ENCODE results near the gene CBX1. TPM values are rescaled to one million over a fixed set of nuclear protein-coding genes. Genes with fewer than 3 reads are reported as not detected.

The CBX1 gene
- total and polyA plus RNA-seq, 8 donors, result 7.9 to 24.1 (median 12.0) TPM

- no peaks in the 10 kb centered on the region for H3K9me3 ChIP-seq
- H3K27ac ChIP-seq, result no peak overlapping the region
- no peaks in the 10 kb centered on the region for H3K27me3 ChIP-seq
- TF ChIP-seq CTCF (IDR thresholded peaks at IDR 0.05), result no peak
- DNase-seq (no peak), ATAC-seq (no peak), FAIRE-seq (no peak)
- peaks cover 0 to 44% (median 33%) of the 10 kb centered on the region in 3 donors for H3K36me3 ChIP-seq
- 95 to 96% methylated on average over 31 to 32 of the region's 32 CpGs for WGBS, 2 donors
- intact Hi-C loops (cut with DNase I), result no loop called here
- no peak overlapping the region for H3K4me3 ChIP-seq
- peaks cover 0 to 6% (median 0%) of the 10 kb centered on the region in 3 donors for H3K4me1 ChIP-seq
These were observed 42.1 kb downstream of the CBX1 start for GRCh38 chr17:48059125-48059668.

GRCh38 chr17:48058393-48059124 lies 42.7 kb downstream of the CBX1 start:
- peaks cover 0 to 44% (median 33%) of the 10 kb centered on the region in 3 donors for H3K36me3 ChIP-seq
- FAIRE-seq, result no peak
- H3K27me3 ChIP-seq, result no peaks in the 10 kb centered on the region
- no peak for TF ChIP-seq CTCF (IDR thresholded peaks at IDR 0.05)
- 79 to 83% methylated on average over 11 of the region's 11 CpGs for WGBS, 2 donors
- intact Hi-C loops (cut with DNase I), result no loop called here
- H3K4me1 ChIP-seq, result peaks cover 0 to 13% (median 6%) of the 10 kb centered on the region in 3 donors
- H3K27ac ChIP-seq, result no peak overlapping the region
- no peak overlapping the region for H3K4me3 ChIP-seq
- no peak for ATAC-seq
- H3K9me3 ChIP-seq, result no peaks in the 10 kb centered on the region
- DNase-seq, result no peak

- WGBS, 2 donors, result 57 to 78% methylated on average over 4 of the region's 4 CpGs
- Histone ChIP-seq H3K27me3 (no peaks in the 10 kb centered on the region), H3K36me3 (peaks cover 0 to 44% (median 33%) of the 10 kb centered on the region in 3 donors), H3K4me1 (peaks cover 9 to 22% (median 15%) of the 10 kb centered on the region in 3 donors), H3K4me3 (no peak overlapping the region), H3K27ac (no peak overlapping the region), H3K9me3 (no peaks in the 10 kb centered on the region)
- FAIRE-seq, result no peak
- intact Hi-C loops (cut with DNase I), result no loop called here
- TF ChIP-seq CTCF (IDR thresholded peaks at IDR 0.05), result no peak
- no peak for ATAC-seq
- no peak for DNase-seq
These were observed 43.7 kb downstream of the CBX1 start for GRCh38 chr17:48057626-48058025.

DNA sequence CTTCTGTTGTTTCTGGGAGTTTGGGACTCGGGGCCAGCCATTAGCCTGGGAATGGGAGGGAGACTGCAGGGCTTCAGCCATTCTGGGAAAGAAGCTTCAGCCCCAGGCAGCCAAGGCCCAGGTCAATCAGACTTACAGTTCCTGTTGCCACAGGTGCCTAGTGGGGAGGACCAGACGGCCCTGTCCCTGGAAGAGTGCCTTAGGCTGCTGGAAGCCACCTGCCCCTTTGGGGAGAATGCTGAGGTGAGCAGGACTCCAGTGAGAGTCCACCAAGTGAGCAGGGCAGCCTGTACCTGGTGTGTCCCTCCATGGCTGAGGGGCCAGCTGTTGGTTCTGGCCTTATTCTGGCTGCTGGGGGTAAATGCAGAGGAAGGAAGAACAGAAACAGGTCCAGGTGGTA lies 44.4 kb downstream of the CBX1 start:
- DNase-seq (no peak), ATAC-seq (no peak), FAIRE-seq (no peak)
- peaks cover 0 to 44% (median 33%) of the 10 kb centered on the region in 3 donors for H3K36me3 ChIP-seq
- peaks cover 17 to 29% (median 18%) of the 10 kb centered on the region in 3 donors for H3K4me1 ChIP-seq
- H3K4me3 ChIP-seq, result no peak overlapping the region
- intact Hi-C loops (cut with DNase I), result no loop called here
- no peaks in the 10 kb centered on the region for H3K27me3 ChIP-seq
- TF ChIP-seq CTCF (IDR thresholded peaks at IDR 0.05), result no peak
- no peaks in the 10 kb centered on the region for H3K9me3 ChIP-seq
- no peak overlapping the region for H3K27ac ChIP-seq
- WGBS, 2 donors, result 79 to 92% methylated on average over 2 of the region's 2 CpGs

DNA sequence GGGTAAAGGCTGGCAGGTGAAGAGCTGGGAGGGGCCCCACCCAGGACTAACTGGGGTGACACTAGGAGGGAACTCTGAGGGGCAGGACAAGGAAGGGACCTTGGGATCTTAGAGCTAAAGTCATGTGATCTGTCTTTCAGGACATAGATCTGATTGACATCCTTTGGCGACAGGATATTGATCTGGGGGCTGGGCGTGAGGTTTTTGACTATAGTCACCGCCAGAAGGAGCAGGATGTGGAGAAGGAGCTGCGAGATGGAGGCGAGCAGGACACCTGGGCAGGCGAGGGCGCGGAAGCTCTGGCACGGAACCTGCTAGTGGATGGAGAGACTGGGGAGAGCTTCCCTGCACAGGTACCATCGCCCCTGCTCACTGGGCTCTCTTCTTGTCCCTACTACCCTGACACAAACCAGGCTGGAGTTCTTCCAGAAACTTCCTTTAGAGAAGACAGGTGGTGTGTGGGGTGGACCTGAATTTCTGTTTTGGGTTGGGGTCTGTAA lies 45.0 kb downstream of the CBX1 start:
- TF ChIP-seq CTCF (IDR thresholded peaks at IDR 0.05), result no peak
- ATAC-seq, result no peak
- peaks cover 23 to 35% (median 23%) of the 10 kb centered on the region in 3 donors for H3K4me1 ChIP-seq
- FAIRE-seq, result no peak
- no peak overlapping the region for H3K27ac ChIP-seq
- no peaks in the 10 kb centered on the region for H3K9me3 ChIP-seq
- intact Hi-C loops (cut with DNase I), result no loop called here
- H3K36me3 ChIP-seq, result peaks cover 0 to 47% (median 33%) of the 10 kb centered on the region in 3 donors
- WGBS, 2 donors, result 89 to 90% methylated on average over 10 of the region's 10 CpGs
- no peak for DNase-seq
- H3K27me3 ChIP-seq, result no peaks in the 10 kb centered on the region
- H3K4me3 ChIP-seq, result no peak overlapping the region

Measured in pancreas (tissue), 10 donors.